ENCODE data around the gene REXO1. TPM values are rescaled to one million over a fixed set of nuclear protein-coding genes. Genes with fewer than 3 reads are reported as not detected.
A peak's percentile ranks its signal among the peaks of the same experiment; 100 is the strongest.

The REXO1 gene
- total and polyA plus RNA-seq, 2 of the 13 experiments (the other 11 are each of a cell fraction or from before 2014, with no cell fraction given), result 5.0 to 11.2 TPM

GRCh38 chr19:1864480-1865171 is 16.3 kb upstream of the REXO1 start (continued):
- TF ChIP-seq ZBTB40 (IDR thresholded peaks at IDR 0.05), result no peak
- TF ChIP-seq ZBTB40 (CRISPR knock-in tag; IDR thresholded peaks at IDR 0.05), result no peak
- peak; percentile 71; the same call in 1 of the 2 replicates for TF ChIP-seq KDM2A (CRISPR knock-in tag; IDR thresholded peaks at IDR 0.05; ENCODE audit: borderline replicate concordance, low read depth)
- TF ChIP-seq NFKBIZ (CRISPR knock-in tag; IDR thresholded peaks at IDR 0.05), result 0 out of 2 replicates have a peak, but pooled peaks have one; percentile 43
- TF ChIP-seq, protein P1, sequence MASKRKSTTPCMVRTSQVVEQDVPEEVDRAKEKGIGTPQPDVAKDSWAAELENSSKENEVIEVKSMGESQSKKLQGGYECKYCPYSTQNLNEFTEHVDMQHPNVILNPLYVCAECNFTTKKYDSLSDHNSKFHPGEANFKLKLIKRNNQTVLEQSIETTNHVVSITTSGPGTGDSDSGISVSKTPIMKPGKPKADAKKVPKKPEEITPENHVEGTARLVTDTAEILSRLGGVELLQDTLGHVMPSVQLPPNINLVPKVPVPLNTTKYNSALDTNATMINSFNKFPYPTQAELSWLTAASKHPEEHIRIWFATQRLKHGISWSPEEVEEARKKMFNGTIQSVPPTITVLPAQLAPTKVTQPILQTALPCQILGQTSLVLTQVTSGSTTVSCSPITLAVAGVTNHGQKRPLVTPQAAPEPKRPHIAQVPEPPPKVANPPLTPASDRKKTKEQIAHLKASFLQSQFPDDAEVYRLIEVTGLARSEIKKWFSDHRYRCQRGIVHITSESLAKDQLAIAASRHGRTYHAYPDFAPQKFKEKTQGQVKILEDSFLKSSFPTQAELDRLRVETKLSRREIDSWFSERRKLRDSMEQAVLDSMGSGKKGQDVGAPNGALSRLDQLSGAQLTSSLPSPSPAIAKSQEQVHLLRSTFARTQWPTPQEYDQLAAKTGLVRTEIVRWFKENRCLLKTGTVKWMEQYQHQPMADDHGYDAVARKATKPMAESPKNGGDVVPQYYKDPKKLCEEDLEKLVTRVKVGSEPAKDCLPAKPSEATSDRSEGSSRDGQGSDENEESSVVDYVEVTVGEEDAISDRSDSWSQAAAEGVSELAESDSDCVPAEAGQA (IDR thresholded peaks at IDR 0.05; ENCODE audit: low read depth), result no peak
- TF ChIP-seq, protein P1 (CRISPR knock-in tag; IDR thresholded peaks at IDR 0.05; ENCODE audit: borderline replicate concordance), result no peak
- TF ChIP-seq, protein P2, sequence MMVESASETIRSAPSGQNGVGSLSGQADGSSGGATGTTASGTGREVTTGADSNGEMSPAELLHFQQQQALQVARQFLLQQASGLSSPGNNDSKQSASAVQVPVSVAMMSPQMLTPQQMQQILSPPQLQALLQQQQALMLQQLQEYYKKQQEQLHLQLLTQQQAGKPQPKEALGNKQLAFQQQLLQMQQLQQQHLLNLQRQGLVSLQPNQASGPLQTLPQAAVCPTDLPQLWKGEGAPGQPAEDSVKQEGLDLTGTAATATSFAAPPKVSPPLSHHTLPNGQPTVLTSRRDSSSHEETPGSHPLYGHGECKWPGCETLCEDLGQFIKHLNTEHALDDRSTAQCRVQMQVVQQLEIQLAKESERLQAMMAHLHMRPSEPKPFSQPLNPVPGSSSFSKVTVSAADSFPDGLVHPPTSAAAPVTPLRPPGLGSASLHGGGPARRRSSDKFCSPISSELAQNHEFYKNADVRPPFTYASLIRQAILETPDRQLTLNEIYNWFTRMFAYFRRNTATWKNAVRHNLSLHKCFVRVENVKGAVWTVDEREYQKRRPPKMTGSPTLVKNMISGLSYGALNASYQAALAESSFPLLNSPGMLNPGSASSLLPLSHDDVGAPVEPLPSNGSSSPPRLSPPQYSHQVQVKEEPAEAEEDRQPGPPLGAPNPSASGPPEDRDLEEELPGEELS (CRISPR knock-in tag; IDR thresholded peaks at IDR 0.05), result 0 out of 2 replicates have a peak, but pooled peaks have one; percentile 13
- TF ChIP-seq KDM1A (CRISPR knock-in tag; IDR thresholded peaks at IDR 0.05), result no peak
- 0 out of 2 replicates have a peak, but pooled peaks have one; percentile 34 for TF ChIP-seq NR0B2 (CRISPR knock-in tag; IDR thresholded peaks at IDR 0.05)
- TF ChIP-seq SKI (IDR thresholded peaks at IDR 0.05; ENCODE audit: partially characterized antibody), result peak; percentile 66

All from HepG2 (cell line).